Rectal smooth muscle tissue (tissue), 1 donor: ENCODE measurements around the gene TREML1.
"Not testable (repeated sequence)": the region's sequence is repeated elsewhere in the genome, so short reads cannot be mapped to it uniquely, and the experiment has no call there.

Source experiments
- H3K27ac ChIP-seq: one replicate; pipeline ENCODE4 v1.7.0; 2013; ENCODE audit warnings: low read depth, low read length, inconsistent platforms
- H3K27me3 ChIP-seq: one replicate; pipeline ENCODE4 v1.7.0; 2013; ENCODE audit warnings: low read length; ENCODE audit not compliant: control insufficient read depth, insufficient read depth
- H3K36me3 ChIP-seq: one replicate; pipeline ENCODE4 v1.7.0; 2013; ENCODE audit warnings: low read length; ENCODE audit not compliant: control insufficient read depth, insufficient read depth
- H3K4me1 ChIP-seq: one replicate; pipeline ENCODE4 v1.7.0; 2013; ENCODE audit warnings: low read length; ENCODE audit not compliant: control insufficient read depth, insufficient read depth
- H3K4me3 ChIP-seq: one replicate; pipeline ENCODE4 v1.7.0; 2013; ENCODE audit warnings: low read length
- H3K9ac ChIP-seq: one replicate; pipeline ENCODE4 v1.7.0; 2013; ENCODE audit warnings: low read length

Gene TREML1

DNA sequence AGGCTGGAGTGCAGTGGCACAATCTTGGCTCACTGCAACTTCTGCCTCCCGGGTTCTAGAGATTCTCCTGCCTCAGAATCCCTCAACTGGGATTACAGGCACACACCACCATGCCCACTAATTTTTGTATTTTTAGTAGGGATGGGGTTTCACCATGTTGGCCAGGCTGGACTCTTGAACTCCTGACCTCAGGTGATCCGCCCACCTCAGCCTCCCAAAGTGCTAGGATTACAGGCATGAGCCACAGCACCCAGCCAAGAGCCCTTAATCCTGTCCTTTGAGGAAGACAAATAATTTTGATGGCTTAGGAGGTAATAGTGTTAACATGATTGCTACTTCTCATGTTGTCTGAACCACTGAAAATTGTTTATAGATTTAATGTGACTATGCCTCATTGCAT lies 39.1 kb downstream of the TREML1 start:
- not testable (repeated sequence) for H3K36me3 ChIP-seq, H3K9ac ChIP-seq, H3K4me3 ChIP-seq, H3K27me3 ChIP-seq, H3K27ac ChIP-seq, H3K4me1 ChIP-seq

GRCh38 chr6:41111017-41111416 lies 43.1 kb downstream of the TREML1 start:
- Histone ChIP-seq H3K4me3 (no peak overlapping the region), H3K27me3 (no peaks in the 10 kb centered on the region), H3K9ac (no peak overlapping the region), H3K27ac (no peak overlapping the region), H3K36me3 (no peaks in the 10 kb centered on the region), H3K4me1 (no peaks in the 10 kb centered on the region)

DNA sequence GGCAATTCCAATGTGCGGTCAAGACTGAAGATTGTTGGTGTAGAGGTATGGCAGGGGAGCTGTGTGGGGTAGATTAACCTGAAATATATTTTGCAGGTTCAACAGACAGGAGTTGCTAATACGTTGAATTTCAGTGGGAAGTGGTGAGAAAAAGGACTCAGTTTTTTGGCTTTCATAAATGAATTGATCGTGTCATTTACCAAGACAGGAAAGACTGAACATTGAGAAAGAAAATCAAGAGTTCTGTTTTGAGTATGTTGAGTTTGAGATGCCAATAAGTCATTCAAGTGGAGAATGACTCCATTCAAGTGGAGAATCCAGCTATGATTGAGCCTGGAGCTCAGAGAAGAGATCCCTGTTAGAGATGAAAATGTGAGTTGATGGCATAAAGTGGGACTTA lies 50.3 kb downstream of the TREML1 start:
- peaks cover 3% of the 10 kb centered on the region for H3K36me3 ChIP-seq
- H3K27ac ChIP-seq: no peak overlapping the region
- H3K9ac ChIP-seq: no peak overlapping the region
- no peak overlapping the region for H3K4me3 ChIP-seq
- H3K27me3 ChIP-seq: no peaks in the 10 kb centered on the region
- H3K4me1 ChIP-seq: no peaks in the 10 kb centered on the region

DNA sequence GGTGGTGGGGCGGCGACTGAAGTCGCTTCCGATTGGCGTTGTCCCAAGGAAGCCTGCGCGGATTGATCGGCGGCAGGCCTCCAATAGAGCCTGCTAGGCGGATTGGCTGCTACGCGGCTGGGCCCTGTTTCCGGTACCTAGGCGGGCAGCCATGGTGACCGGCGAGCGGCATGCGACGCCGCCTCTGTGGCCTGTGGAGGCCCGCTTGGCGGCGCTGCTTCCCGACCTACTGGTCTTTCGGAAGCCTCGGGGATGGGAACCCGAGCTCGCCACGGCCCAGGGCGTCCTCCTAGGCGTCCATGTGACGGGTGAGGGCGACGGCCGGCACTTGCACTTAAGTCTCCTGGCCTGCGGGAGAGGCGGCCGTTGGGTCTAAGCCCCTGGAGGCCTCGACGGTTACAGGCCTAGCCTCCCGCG lies 53.3 kb downstream of the TREML1 start:
- Histone ChIP-seq H3K9ac (no peak overlapping the region), H3K4me1 (no peaks in the 10 kb centered on the region), H3K36me3 (peaks cover 20% of the 10 kb centered on the region), H3K27ac (no peak overlapping the region), H3K27me3 (no peaks in the 10 kb centered on the region), H3K4me3 (no peak overlapping the region)
